ENCODE results near the gene SIK3. TPM values are rescaled to one million over a fixed set of nuclear protein-coding genes. Genes with fewer than 3 reads are reported as not detected.

The SIK3 gene
- total and polyA plus RNA-seq, 12 donors = 11.7 to 176 (median 25.2) TPM

DNA sequence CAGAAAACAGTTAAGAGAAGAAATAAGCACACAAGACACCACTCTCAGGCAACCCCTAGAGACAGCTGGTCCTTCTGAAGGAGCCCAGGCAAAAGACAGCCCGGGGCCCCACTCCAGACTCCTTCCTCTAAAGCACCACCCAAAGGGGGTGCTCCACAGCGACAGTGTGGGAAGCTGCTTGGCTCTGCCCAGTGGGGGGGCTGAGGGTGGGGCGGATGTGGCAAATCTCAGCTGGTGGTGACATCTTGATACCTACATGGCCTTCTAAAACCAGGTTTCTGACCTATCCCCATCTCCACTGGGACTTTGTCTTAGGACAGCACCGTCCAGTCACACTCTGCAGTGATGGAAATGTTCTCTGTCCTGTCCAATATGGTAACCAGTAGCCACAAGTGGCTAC is 250.6 kb downstream of the SIK3 start:
- Histone ChIP-seq H3K9me3 (replicated peaks in 1 of 3) (no peaks in the 10 kb centered on the region), H3K4me1 (replicated peaks in 1 of 2) (peaks cover 0 to 13% of the 10 kb centered on the region in 2 donors), H3K27ac (no peak overlapping the region), H3K27me3 (no peaks in the 10 kb centered on the region), H3K36me3 (replicated peaks in 1 of 2) (peaks cover 0 to 48% of the 10 kb centered on the region in 2 donors), H3K4me3 (no peak overlapping the region)
- intact Hi-C loops (cut with DNase I) = no loop called here
- no peak for DNase-seq
- WGBS, 4 donors = 94 to 100% (median 98%) methylated on average over 3 to 4 of the region's 4 CpGs
- no peak for TF ChIP-seq POLR2A (IDR thresholded peaks at IDR 0.05)
- no peak for TF ChIP-seq CTCF (IDR thresholded peaks at IDR 0.05)

GRCh38 chr11:116844722-116845121 is 253.5 kb downstream of the SIK3 start:
- intact Hi-C loops (cut with DNase I) = no loop called here
- no peak for DNase-seq
- 93 to 97% (median 96%) methylated on average over 4 of the region's 4 CpGs for WGBS, 4 donors
- no peaks in the 10 kb centered on the region for H3K27me3 ChIP-seq
- no peaks in the 10 kb centered on the region for H3K4me1 ChIP-seq (replicated peaks in 1 of 2)
- no peak overlapping the region for H3K27ac ChIP-seq
- H3K4me3 ChIP-seq = no peak overlapping the region
- no peaks in the 10 kb centered on the region for H3K9me3 ChIP-seq (replicated peaks in 1 of 3)
- TF ChIP-seq CTCF (IDR thresholded peaks at IDR 0.05) (no peak), POLR2A (IDR thresholded peaks at IDR 0.05) (no peak)
- H3K36me3 ChIP-seq (replicated peaks in 1 of 2) = peaks cover 0 to 48% of the 10 kb centered on the region in 2 donors

DNA sequence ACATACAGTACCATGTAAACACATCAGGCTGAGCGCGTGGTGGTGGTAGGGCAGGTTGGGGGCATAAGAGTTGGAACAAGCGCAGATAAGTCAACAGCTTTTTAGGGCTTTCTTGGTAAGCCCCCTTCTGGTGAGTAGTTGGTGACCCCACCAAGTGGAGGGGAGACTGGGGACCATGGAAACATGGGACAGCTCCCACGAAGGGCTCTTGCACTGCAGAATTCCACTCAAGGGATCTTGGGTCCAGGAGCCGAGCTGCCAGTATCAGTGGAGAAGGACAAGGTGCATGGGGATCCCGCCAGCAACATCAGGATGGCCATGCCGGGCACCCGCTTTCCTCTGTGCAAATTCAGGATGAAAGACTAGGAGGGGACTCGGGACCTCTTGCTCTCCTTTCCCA is 254.6 kb downstream of the SIK3 start:
- WGBS, 4 donors = 92 to 100% (median 97%) methylated on average over 5 to 9 of the region's 9 CpGs
- Histone ChIP-seq H3K36me3 (replicated peaks in 1 of 2) (peaks cover 0 to 44% of the 10 kb centered on the region in 2 donors), H3K9me3 (replicated peaks in 1 of 3) (no peaks in the 10 kb centered on the region), H3K4me3 (no peak overlapping the region), H3K4me1 (replicated peaks in 1 of 2) (no peaks in the 10 kb centered on the region), H3K27ac (peak overlapping the region in 1 of 5 donors; percentile 1), H3K27me3 (no peaks in the 10 kb centered on the region)
- intact Hi-C loops (cut with DNase I) = no loop called here
- DNase-seq = no peak
- no peak for TF ChIP-seq POLR2A (IDR thresholded peaks at IDR 0.05)
- TF ChIP-seq CTCF (IDR thresholded peaks at IDR 0.05) = no peak

DNA sequence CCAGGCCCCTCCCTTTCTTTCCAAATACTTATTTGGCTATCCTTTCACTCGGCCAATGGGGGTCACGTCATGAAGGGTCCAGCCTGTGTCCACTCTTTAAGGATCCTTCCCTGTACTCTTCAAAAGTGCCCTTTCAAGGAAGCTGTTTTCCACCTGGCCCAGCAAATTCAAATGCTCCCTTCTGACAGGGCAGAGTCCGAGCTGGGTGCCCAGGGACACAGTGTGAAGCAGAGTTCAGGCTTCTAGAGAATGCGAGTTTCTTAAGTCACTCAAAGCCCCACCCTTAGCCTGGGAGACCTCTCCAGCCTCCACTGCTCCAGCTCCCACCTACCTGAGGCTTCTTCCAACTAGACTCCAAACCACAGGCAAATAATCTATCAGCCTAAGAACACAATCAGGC is 255.3 kb downstream of the SIK3 start:
- peaks cover 0 to 39% of the 10 kb centered on the region in 2 donors for H3K36me3 ChIP-seq (replicated peaks in 1 of 2)
- intact Hi-C loops (cut with DNase I) = no loop called here
- H3K4me3 ChIP-seq = no peak overlapping the region
- H3K27me3 ChIP-seq = no peaks in the 10 kb centered on the region
- TF ChIP-seq CTCF (IDR thresholded peaks at IDR 0.05) (no peak), POLR2A (IDR thresholded peaks at IDR 0.05) (no peak)
- no peak for DNase-seq
- 78 to 92% (median 85%) methylated on average over 3 to 4 of the region's 4 CpGs for WGBS, 4 donors
- H3K27ac ChIP-seq = peak overlapping the region in 1 of 5 donors; percentile 10
- H3K9me3 ChIP-seq (replicated peaks in 1 of 3) = no peaks in the 10 kb centered on the region
- no peaks in the 10 kb centered on the region for H3K4me1 ChIP-seq (replicated peaks in 1 of 2)

Data from adrenal gland (tissue), 12 donors.